Activated T-helper 1 cell treated with anti-CD3 and anti-CD28 coated beads, Interleukin-12 subunit alpha, Interleukin-12 subunit beta, Interleukin-2, Interleukin-4 antibody, amounts not matched to agents 30 ng/mL and 10 ng/mL and 1 ng/mL, durations not matched to agents 14 hours and 24 hours and 36 hours (primary cell): ENCODE data around the gene NPPA. TPM values are rescaled to one million over a fixed set of nuclear protein-coding genes. Genes with fewer than 3 reads are reported as not detected.
A peak's percentile ranks its signal among the peaks of the same experiment; 100 is the strongest.

ENCODE experiments used
- DNase-seq: peaks from one replicate; pipeline ENCODE4 v3.0.0; 2021; ENCODE audit warnings: low spot score
- H3K27ac Mint-ChIP-seq: one replicate; pipeline ENCODE4 v1.8.0; 2021; ENCODE audit warnings: mild to moderate bottlenecking, mixed read lengths
- H3K27me3 Mint-ChIP-seq: one replicate; pipeline ENCODE4 v1.8.0; 2022; ENCODE audit warnings: mild to moderate bottlenecking, moderate library complexity, mixed read lengths; ENCODE audit not compliant: insufficient read depth
- H3K36me3 Mint-ChIP-seq: one replicate; pipeline ENCODE4 v1.8.0; 2021; ENCODE audit warnings: low read depth, mixed read lengths
- H3K4me1 Mint-ChIP-seq: one replicate; pipeline ENCODE4 v1.8.0; 2021; ENCODE audit warnings: low read depth, mixed read lengths
- H3K4me3 Mint-ChIP-seq: one replicate; pipeline ENCODE4 v1.8.0; 2021; ENCODE audit warnings: mild to moderate bottlenecking, moderate library complexity, mixed read lengths
- H3K9me3 Mint-ChIP-seq: one replicate; pipeline ENCODE4 v1.8.0; 2021; ENCODE audit warnings: mixed read lengths
- intact Hi-C: fragments of 100-400 bp; cut with micrococcal nuclease; formaldehyde crosslinking; loops from one replicate; pipeline ENCODE4 v1.15.1; 2024
- total RNA-seq: library from RNA; stranded (reverse); gene quantifications from 2 replicates; pipeline ENCODE4 v1.2.3, GENCODE V29; 2022

Gene NPPA
- total RNA-seq, 1 donor from 2014 or later: not detected

GRCh38 chr1:11850156-11850555, 2.6 kb upstream of the NPPA start:
- Mint-ChIP-seq H3K27ac (no peak overlapping the region), H3K9me3 (no peaks in the 10 kb centered on the region), H3K27me3 (peaks cover 6% of the 10 kb centered on the region), H3K4me1 (peaks cover 4% of the 10 kb centered on the region), H3K4me3 (no peak overlapping the region), H3K36me3 (peaks cover 4% of the 10 kb centered on the region)
- DNase-seq: no peak
- intact Hi-C loops: no loop called here

- intact Hi-C loops: no loop called here
- Mint-ChIP-seq H3K9me3 (no peaks in the 10 kb centered on the region), H3K4me1 (peaks cover 4% of the 10 kb centered on the region), H3K27ac (no peak overlapping the region), H3K4me3 (no peak overlapping the region), H3K27me3 (peaks cover 6% of the 10 kb centered on the region), H3K36me3 (peaks cover 10% of the 10 kb centered on the region)
- DNase-seq: no peak
Measured at GRCh38 chr1:11848373-11848700, 754 bp upstream of the NPPA start.

- Mint-ChIP-seq H3K27me3 (no peaks in the 10 kb centered on the region), H3K27ac (no peak overlapping the region), H3K4me3 (no peak overlapping the region), H3K36me3 (peaks cover 15% of the 10 kb centered on the region), H3K4me1 (peaks cover 4% of the 10 kb centered on the region), H3K9me3 (no peaks in the 10 kb centered on the region)
- DNase-seq: no peak
- intact Hi-C loops: no loop called here
Measured at GRCh38 chr1:11845641-11846335, 1.8 kb downstream of the NPPA start.

GRCh38 chr1:11842154-11843041, 5.2 kb downstream of the NPPA start:
- peaks cover 4% of the 10 kb centered on the region for H3K4me1 Mint-ChIP-seq
- no peaks in the 10 kb centered on the region for H3K27me3 Mint-ChIP-seq
- no peaks in the 10 kb centered on the region for H3K9me3 Mint-ChIP-seq
- no peak for DNase-seq
- no peak overlapping the region for H3K4me3 Mint-ChIP-seq
- intact Hi-C loops: no loop called here
- peaks cover 32% of the 10 kb centered on the region for H3K36me3 Mint-ChIP-seq
- no peak overlapping the region for H3K27ac Mint-ChIP-seq

- H3K36me3 Mint-ChIP-seq: peaks cover 33% of the 10 kb centered on the region
- no peak overlapping the region for H3K4me3 Mint-ChIP-seq
- H3K9me3 Mint-ChIP-seq: no peaks in the 10 kb centered on the region
- no peak overlapping the region for H3K27ac Mint-ChIP-seq
- peaks cover 4% of the 10 kb centered on the region for H3K4me1 Mint-ChIP-seq
- intact Hi-C loops: no loop called here
- H3K27me3 Mint-ChIP-seq: no peaks in the 10 kb centered on the region
- DNase-seq: no peak
Measured at GRCh38 chr1:11841245-11842153, 6.1 kb downstream of the NPPA start.

- intact Hi-C loops: no loop called here
- H3K27me3 Mint-ChIP-seq: no peaks in the 10 kb centered on the region
- no peaks in the 10 kb centered on the region for H3K4me1 Mint-ChIP-seq
- no peak overlapping the region for H3K4me3 Mint-ChIP-seq
- H3K27ac Mint-ChIP-seq: no peak overlapping the region
- no peak for DNase-seq
- H3K9me3 Mint-ChIP-seq: no peaks in the 10 kb centered on the region
- peaks cover 32% of the 10 kb centered on the region for H3K36me3 Mint-ChIP-seq
Measured at GRCh38 chr1:11839727-11840705, 7.6 kb downstream of the NPPA start.

- H3K27ac Mint-ChIP-seq: no peak overlapping the region
- H3K9me3 Mint-ChIP-seq: no peaks in the 10 kb centered on the region
- H3K36me3 Mint-ChIP-seq: peaks cover 32% of the 10 kb centered on the region
- intact Hi-C loops: loop anchor here (1.0 kb wide), 2 partner anchors 56 to 69 kb away; no protein-coding TSS in a partner anchor
- no peak overlapping the region for H3K4me3 Mint-ChIP-seq
- DNase-seq: peak; percentile 63
- no peaks in the 10 kb centered on the region for H3K4me1 Mint-ChIP-seq
- H3K27me3 Mint-ChIP-seq: no peaks in the 10 kb centered on the region
Measured at GRCh38 chr1:11838349-11839272, 9.0 kb downstream of the NPPA start.

- intact Hi-C loops: loop anchor here (1.0 kb wide), 2 partner anchors 56 to 69 kb away; no protein-coding TSS in a partner anchor
Measured at GRCh38 chr1:11837767-11838348, 9.7 kb downstream of the NPPA start.

GRCh38 chr1:11836955-11837766, 10.4 kb downstream of the NPPA start:
- Mint-ChIP-seq H3K27ac (no peak overlapping the region), H3K9me3 (no peaks in the 10 kb centered on the region), H3K36me3 (peaks cover 29% of the 10 kb centered on the region), H3K4me3 (no peak overlapping the region), H3K4me1 (no peaks in the 10 kb centered on the region), H3K27me3 (no peaks in the 10 kb centered on the region)
- intact Hi-C loops: no loop called here
- no peak for DNase-seq

More at GRCh38 chr1:11837767-11838348, 9.7 kb downstream of the NPPA start:
- Mint-ChIP-seq H3K27ac (no peak overlapping the region), H3K27me3 (no peaks in the 10 kb centered on the region), H3K36me3 (peaks cover 31% of the 10 kb centered on the region), H3K4me3 (no peak overlapping the region), H3K4me1 (no peaks in the 10 kb centered on the region), H3K9me3 (no peaks in the 10 kb centered on the region)
- DNase-seq: no peak

GRCh38 chr1:11835441-11836225, 11.9 kb downstream of the NPPA start:
- no peaks in the 10 kb centered on the region for H3K4me1 Mint-ChIP-seq
- no peak overlapping the region for H3K27ac Mint-ChIP-seq
- DNase-seq: no peak
- intact Hi-C loops: no loop called here
- no peaks in the 10 kb centered on the region for H3K27me3 Mint-ChIP-seq
- H3K36me3 Mint-ChIP-seq: peaks cover 26% of the 10 kb centered on the region
- no peaks in the 10 kb centered on the region for H3K9me3 Mint-ChIP-seq
- H3K4me3 Mint-ChIP-seq: no peak overlapping the region
